Endothelial cell of umbilical vein (primary cell): ENCODE data around the gene TTLL5. TPM values are rescaled to one million over a fixed set of nuclear protein-coding genes. Genes with fewer than 3 reads are reported as not detected.

Experiments used
- BruUV-seq: library from RNA; stranded (reverse); fragments of 400-500 nt; replicated peaks from 2 replicates; lab custom pipeline; 2021; lab: Mats Ljungman, UMichigan
- CTCF ChIA-PET: fragments of 300-600, 350-600 bp; sonication (Branson Sonifier 250); formaldehyde crosslinking; loops from one replicate; lab custom pipeline; 2021; ENCODE audit warnings: antibody characterized with exemption, inconsistent platforms; lab: Charles Lee
- POLR2A ChIA-PET: fragments of 300-600, 350-600 bp; sonication (Branson Sonifier 250); formaldehyde crosslinking; loops from one replicate; lab custom pipeline; 2021; ENCODE audit warnings: antibody characterized with exemption, inconsistent platforms; lab: Charles Lee
- DNase-seq: peaks from one replicate; pipeline ENCODE4 v3.0.0-alpha.2; 2011; ENCODE audit warnings: low read depth, low spot score
- FAIRE-seq: peaks from 2 replicates; lab custom pipeline; 2011; peaks lifted over from hg19 to GRCh38; lab: Jason Lieb, UNC
- H2AFZ ChIP-seq: 2 replicates; pipeline ENCODE4 v1.6.0; 2012; ENCODE audit warnings: low read depth, low read length, control low read depth, inconsistent platforms
- H3K27ac ChIP-seq: 2 replicates; pipeline ENCODE4 v1.5.1; 2011; ENCODE audit warnings: low read depth, mild to moderate bottlenecking, control low read depth, low read length, moderate library complexity; ENCODE audit not compliant: insufficient read depth
- H3K27me3 ChIP-seq, 2 experiments: 2 replicates each; pipeline versions ENCODE4 v1.6.0 to v1.6.1; 2011; ENCODE audit warnings: low read length in 2 of 2, mixed read lengths in 1 of 2; ENCODE audit not compliant: control insufficient read depth in 2 of 2, insufficient read depth in 2 of 2
- H3K36me3 ChIP-seq, 2 experiments: 2 replicates in 1 of 2; 3 replicates in 1 of 2; pipeline ENCODE4 v1.5.1; 2011; ENCODE audit warnings: low read length in 2 of 2, mild to moderate bottlenecking in 1 of 2, moderate library complexity in 1 of 2; ENCODE audit not compliant: control insufficient read depth in 2 of 2, insufficient read depth in 2 of 2; ENCODE audit errors: extremely low read depth in 1 of 2
- H3K4me1 ChIP-seq: 3 replicates; pipeline ENCODE4 v1.5.1; 2011; ENCODE audit warnings: mild to moderate bottlenecking, low read length; ENCODE audit not compliant: control insufficient read depth, insufficient read depth; ENCODE audit errors: extremely low read depth
- H3K4me2 ChIP-seq: 2 replicates; pipeline ENCODE4 v1.6.1; 2011; ENCODE audit warnings: low read length, control low read depth, mixed read lengths; ENCODE audit not compliant: insufficient read depth
- H3K4me3 ChIP-seq, 3 experiments: fragments of 200-600 bp in 1 of 3; sonication (generic), shearing (Covaris generic) in 1 of 3; replicated peaks in 1 of 3; 2 replicates each; pipeline ENCODE4 v1.5.1; 2011 to 2016; ENCODE audit warnings: control low read depth in 3 of 3, low read length in 3 of 3, mild to moderate bottlenecking in 2 of 3, inconsistent platforms in 1 of 3, low read depth in 1 of 3, moderate library complexity in 1 of 3; ENCODE audit not compliant: insufficient read depth in 1 of 3
- H3K79me2 ChIP-seq: 2 replicates; pipeline ENCODE4 v1.6.0; 2012; ENCODE audit warnings: low read length, inconsistent platforms; ENCODE audit not compliant: control insufficient read depth, insufficient read depth
- H3K9ac ChIP-seq: replicated peaks from 2 replicates; pipeline ENCODE3; 2011; ENCODE audit warnings: low read length, control low read depth; ENCODE audit not compliant: insufficient read depth; ENCODE audit errors: extremely low read depth
- H3K9me1 ChIP-seq: replicated peaks from 3 replicates; pipeline ENCODE4 v1.6.0; 2011; ENCODE audit warnings: mild to moderate bottlenecking, low read length; ENCODE audit not compliant: control insufficient read depth, insufficient read depth; ENCODE audit errors: extremely low read depth
- H3K9me3 ChIP-seq: replicated peaks from 2 replicates; pipeline ENCODE4 v1.5.1; 2012; ENCODE audit warnings: low read length, inconsistent platforms; ENCODE audit not compliant: control insufficient read depth, insufficient read depth
- H4K20me1 ChIP-seq: replicated peaks from 2 replicates; pipeline ENCODE3; 2011; ENCODE audit warnings: mild to moderate bottlenecking, low read length; ENCODE audit not compliant: control insufficient read depth, insufficient read depth; ENCODE audit errors: extremely low read depth
- EZH2 ChIP-seq: IDR thresholded peaks from 2 replicates; pipeline ENCODE4 v1.6.1; 2012; ENCODE audit warnings: borderline replicate concordance, low read depth, mild to moderate bottlenecking, moderate library complexity, low read length, inconsistent platforms; ENCODE audit not compliant: severe bottlenecking
- dilution Hi-C: fragments of 300-500 bp; cut with MboI; formaldehyde crosslinking; loops from one replicate; pipeline ENCODE4 v1.15.0; 2019; ENCODE audit warnings: low sequenced_read_pairs; ENCODE audit not compliant: extremely low pct_ligation_motif_present
- intact Hi-C: fragments of 100-400 bp; cut with micrococcal nuclease; formaldehyde crosslinking; loops from one replicate; pipeline ENCODE4 v1.10.0; 2022
- polyA plus RNA-seq, 4 experiments: library from polyadenylated mRNA; depleted of rRNA in 3 of 4; stranded (reverse) in 3 of 4; unstranded in 1 of 4; fragments of >200 nt; gene quantifications; 2 replicates each; pipeline versions ENCODE4 v1.2.1 to v1.2.3, GENCODE V29; 2011 to 2012; ENCODE audit warnings: missing spikeins in 1 of 4
- total RNA-seq: library from RNA; stranded (reverse); gene quantifications from 2 replicates; pipeline ENCODE4 v1.2.3, GENCODE V29; 2021
- TF ChIP-seq, protein P1 (sequence below), 2 donors: IDR thresholded peaks; 1 replicate in 1 of 2; 2 replicates in 1 of 2; pipeline ENCODE4 v1.5.1; 2011; ENCODE audit warnings: low read length in 2 of 2, mild to moderate bottlenecking in 2 of 2, moderate library complexity in 2 of 2, control low read depth in 1 of 2, inconsistent platforms in 1 of 2, low read depth in 1 of 2; ENCODE audit not compliant: insufficient read depth in 1 of 2; ENCODE audit errors: extremely low read depth in 1 of 2

The TTLL5 gene
- total and polyA plus RNA-seq, 2 donors (not counting 3 experiments of a cell fraction or from before 2014, with no cell fraction given): 33.2 to 93.6 TPM

DNA sequence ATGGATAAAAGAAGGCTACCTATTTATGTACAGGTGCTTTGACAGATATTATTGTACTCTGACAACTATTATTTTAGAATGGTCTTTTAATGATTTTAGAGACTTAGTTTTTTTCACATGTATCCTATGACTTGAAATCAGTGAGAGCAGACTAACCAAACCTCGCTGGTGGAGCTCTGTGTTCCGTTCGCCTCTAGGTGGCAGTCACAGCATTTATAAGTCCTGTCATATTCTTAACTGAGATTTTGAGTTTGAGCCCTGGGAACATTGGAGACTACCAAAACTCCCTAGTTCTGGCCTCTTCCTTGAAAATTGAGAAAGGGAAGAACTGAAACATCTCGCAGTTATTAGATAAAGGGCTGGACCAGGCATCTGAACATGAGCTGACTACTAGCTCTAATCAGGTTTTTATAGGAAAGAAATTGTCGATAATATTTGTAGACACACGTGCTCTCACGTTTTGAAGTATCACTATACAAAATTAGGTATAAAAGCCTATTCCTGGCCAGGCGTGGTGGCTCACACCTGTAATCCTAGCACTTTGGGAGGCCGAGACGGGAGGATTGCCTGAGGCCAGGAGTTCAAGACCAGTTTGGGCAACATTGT, 48.3 kb downstream of the TTLL5 start:
- BruUV-seq: no TSS peak
- no peak for TF ChIP-seq EZH2
- TF ChIP-seq, protein P1, sequence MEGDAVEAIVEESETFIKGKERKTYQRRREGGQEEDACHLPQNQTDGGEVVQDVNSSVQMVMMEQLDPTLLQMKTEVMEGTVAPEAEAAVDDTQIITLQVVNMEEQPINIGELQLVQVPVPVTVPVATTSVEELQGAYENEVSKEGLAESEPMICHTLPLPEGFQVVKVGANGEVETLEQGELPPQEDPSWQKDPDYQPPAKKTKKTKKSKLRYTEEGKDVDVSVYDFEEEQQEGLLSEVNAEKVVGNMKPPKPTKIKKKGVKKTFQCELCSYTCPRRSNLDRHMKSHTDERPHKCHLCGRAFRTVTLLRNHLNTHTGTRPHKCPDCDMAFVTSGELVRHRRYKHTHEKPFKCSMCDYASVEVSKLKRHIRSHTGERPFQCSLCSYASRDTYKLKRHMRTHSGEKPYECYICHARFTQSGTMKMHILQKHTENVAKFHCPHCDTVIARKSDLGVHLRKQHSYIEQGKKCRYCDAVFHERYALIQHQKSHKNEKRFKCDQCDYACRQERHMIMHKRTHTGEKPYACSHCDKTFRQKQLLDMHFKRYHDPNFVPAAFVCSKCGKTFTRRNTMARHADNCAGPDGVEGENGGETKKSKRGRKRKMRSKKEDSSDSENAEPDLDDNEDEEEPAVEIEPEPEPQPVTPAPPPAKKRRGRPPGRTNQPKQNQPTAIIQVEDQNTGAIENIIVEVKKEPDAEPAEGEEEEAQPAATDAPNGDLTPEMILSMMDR (IDR thresholded peaks at IDR 0.05; ENCODE audit: extremely low read depth in 1 of 2, insufficient read depth in 1 of 2, low read depth in 1 of 2, low read length in 2 of 2): peak; percentile 72 to 75
- peak; percentile 86 for FAIRE-seq

More for the DNA sequence above, 48.3 kb downstream of the TTLL5 start:
- Histone ChIP-seq H4K20me1 (no peaks in the 10 kb centered on the region), H3K4me2 (no peak overlapping the region), H3K27ac (no peak overlapping the region), H3K36me3 (peaks cover 0 to 12% of the 10 kb centered on the region in 2 experiments), H3K9ac (no peak overlapping the region), H2AFZ (no peak overlapping the region), H3K9me3 (no peaks in the 10 kb centered on the region), H3K79me2 (no peaks in the 10 kb centered on the region), H3K4me3 (no peak overlapping the region), H3K27me3 (no peaks in the 10 kb centered on the region), H3K4me1 (no peaks in the 10 kb centered on the region), H3K9me1 (no peaks in the 10 kb centered on the region)
- ChIA-PET POLR2A (interaction anchor here (0.5 kb wide), 2 partner anchors 346 to 585 kb away, joined by 3 to 5 read pairs; no protein-coding TSS in a partner anchor), CTCF (interaction anchor here (0.7 to 9.8 kb wide), 91 partner anchors 8 to 937 kb away, joined by 3 to 617 read pairs (median 4); partner anchors contain the start of genes ERG28, FLVCR2, IFT43 and TGFB3)
- DNase-seq: peak; percentile 79
- dilution Hi-C loops: loop anchor here (25.0 kb wide), 1 partner anchor 278 kb away; the partner anchor contains the start of genes IFT43 and TGFB3
- intact Hi-C loops: loop anchor here (1.0 to 5.0 kb wide), 5 partner anchors 83 to 678 kb away; no protein-coding TSS in a partner anchor
